Caki2 (cell line): Measurements from ENCODE around the gene TBC1D5. TPM values are rescaled to one million over a fixed set of nuclear protein-coding genes. Genes with fewer than 3 reads are reported as not detected.
"Not testable (repeated sequence)": the region's sequence is repeated elsewhere in the genome, so short reads cannot be mapped to it uniquely, and the experiment has no call there.

ENCODE experiments used
- DNase-seq: peaks from one replicate; pipeline ENCODE4 v3.0.0-alpha.2; 2015; ENCODE audit warnings: low read depth
- in situ Hi-C: cut with HindIII; loops from 2 replicates; pipeline ENCODE4 v1.10.0; 2016; ENCODE audit warnings: low sequenced_read_pairs, low pct_unique_long_range_greater_than_20kb, mixed read lengths
- total RNA-seq: library from RNA; depleted of rRNA; stranded (reverse); fragments of >200 nt; shearing (Covaris generic); gene quantifications from 2 replicates; pipeline ENCODE4 v1.2.3, GENCODE V29; 2014; ENCODE audit warnings: low replicate concordance

The TBC1D5 gene
- total RNA-seq, 1 experiment from 2014 or later, result 69.2 TPM

GRCh38 chr3:17733215-17733614 lies 9.2 kb downstream of the TBC1D5 start:
- in situ Hi-C loops, result no loop called here
- no peak for DNase-seq

- in situ Hi-C loops, result no loop called here
- DNase-seq, result peak; percentile 75
Measured at GRCh38 chr3:17730318-17730967, 12.0 kb downstream of the TBC1D5 start.

- in situ Hi-C loops, result no loop called here
- DNase-seq, result no peak
Measured at GRCh38 chr3:17726313-17726712, 16.1 kb downstream of the TBC1D5 start.

GRCh38 chr3:17725844-17726243 lies 16.6 kb downstream of the TBC1D5 start:
- DNase-seq, in situ Hi-C loops: not testable (repeated sequence)

GRCh38 chr3:17724948-17725347 lies 17.5 kb downstream of the TBC1D5 start:
- no peak for DNase-seq
- in situ Hi-C loops, result no loop called here

GRCh38 chr3:17724122-17724521 lies 18.3 kb downstream of the TBC1D5 start:
- no peak for DNase-seq

GRCh38 chr3:17717411-17717810 lies 25.0 kb downstream of the TBC1D5 start:
- DNase-seq, result no peak
- in situ Hi-C loops, result no loop called here

More at GRCh38 chr3:17724122-17724521, 18.3 kb downstream of the TBC1D5 start:
- in situ Hi-C loops, result no loop called here

- in situ Hi-C loops, result no loop called here
Measured at GRCh38 chr3:17714473-17714872, 28.0 kb downstream of the TBC1D5 start.

GRCh38 chr3:17709236-17709810 lies 33.1 kb downstream of the TBC1D5 start:
- in situ Hi-C loops, result no loop called here
- no peak for DNase-seq

More at GRCh38 chr3:17714473-17714872, 28.0 kb downstream of the TBC1D5 start:
- DNase-seq, result no peak

GRCh38 chr3:17707813-17708543 lies 34.5 kb downstream of the TBC1D5 start:
- DNase-seq, result no peak
- in situ Hi-C loops, result no loop called here

GRCh38 chr3:17705991-17706390 lies 36.4 kb downstream of the TBC1D5 start:
- DNase-seq, in situ Hi-C loops: not testable (repeated sequence)

GRCh38 chr3:17699815-17700214 lies 42.6 kb downstream of the TBC1D5 start:
- in situ Hi-C loops, result not testable (repeated sequence)

GRCh38 chr3:17695665-17696064 lies 46.8 kb downstream of the TBC1D5 start:
- in situ Hi-C loops, DNase-seq: not testable (repeated sequence)

More at GRCh38 chr3:17699815-17700214, 42.6 kb downstream of the TBC1D5 start:
- not testable (repeated sequence) for DNase-seq

- DNase-seq, in situ Hi-C loops: not testable (repeated sequence)
Measured at GRCh38 chr3:17693670-17693999, 48.8 kb downstream of the TBC1D5 start.

- in situ Hi-C loops, result not testable (repeated sequence)
- peak; percentile 42 for DNase-seq
Measured at GRCh38 chr3:17692846-17693669, 49.4 kb downstream of the TBC1D5 start.

GRCh38 chr3:17687566-17687965 lies 54.9 kb downstream of the TBC1D5 start:
- in situ Hi-C loops, result no loop called here
- DNase-seq, result no peak

GRCh38 chr3:17686613-17687012 lies 55.8 kb downstream of the TBC1D5 start:
- in situ Hi-C loops, result no loop called here
- DNase-seq, result no peak

GRCh38 chr3:17683542-17684207 lies 58.8 kb downstream of the TBC1D5 start:
- in situ Hi-C loops, result no loop called here

More at GRCh38 chr3:17683542-17684207, 58.8 kb downstream of the TBC1D5 start:
- no peak for DNase-seq
